GM19240 (cell line): Measurements from ENCODE around the gene CNKSR1.
"Not testable (repeated sequence)": the region's sequence is repeated elsewhere in the genome, so short reads cannot be mapped to it uniquely, and the experiment has no call there.

ENCODE experiments used
- DNase-seq: peaks from one replicate; pipeline ENCODE4 v3.0.0; 2011; ENCODE audit warnings: low spot score; ENCODE audit not compliant: insufficient read length

Gene CNKSR1

GRCh38 chr1:26224606-26225005 is 47.3 kb downstream of the CNKSR1 start:
- no peak for DNase-seq

- no peak for DNase-seq
Measured at GRCh38 chr1:26225033-26225831, 47.9 kb downstream of the CNKSR1 start.

GRCh38 chr1:26230682-26231081 is 53.4 kb downstream of the CNKSR1 start:
- DNase-seq = not testable (repeated sequence)

- peak; percentile 96 for DNase-seq
Measured at GRCh38 chr1:26233903-26234643, 56.8 kb downstream of the CNKSR1 start, which contains the start of gene CEP85. Gene CEP85, plus strand, starts transcription at chr1:26234200. Its CDS starts 5,584 bp downstream, at chr1:26239784.

GRCh38 chr1:26234644-26235370 is 57.5 kb downstream of the CNKSR1 start:
- DNase-seq = no peak

- no peak for DNase-seq
Measured at GRCh38 chr1:26237230-26237966, 60.1 kb downstream of the CNKSR1 start.
